H1 (cell line): ENCODE results near the gene TPD52L2. TPM values are rescaled to one million over a fixed set of nuclear protein-coding genes. Genes with fewer than 3 reads are reported as not detected.

Source experiments
- JUN ChIP-seq: IDR thresholded peaks from 2 replicates; pipeline ENCODE4 v1.6.1; 2011; ENCODE audit warnings: low read depth, mild to moderate bottlenecking, improper control_type of control experiment, low read length
- KDM4A ChIP-seq: IDR thresholded peaks from one replicate; pipeline ENCODE4 v1.7.1; 2012; ENCODE audit warnings: low read depth, mild to moderate bottlenecking, moderate library complexity, low read length, inconsistent platforms; ENCODE audit not compliant: severe bottlenecking
- RXRA ChIP-seq: IDR thresholded peaks from 2 replicates; pipeline ENCODE4 v1.6.1; 2011; ENCODE audit warnings: low read depth, mild to moderate bottlenecking, low read length, moderate library complexity; ENCODE audit not compliant: insufficient read depth
- TAF7 ChIP-seq: optimal IDR thresholded peaks from 2 replicates; pipeline ENCODE3; 2011; ENCODE audit warnings: low read depth, mild to moderate bottlenecking, inconsistent platforms, low read length, moderate library complexity, borderline replicate concordance
- polyA plus RNA-seq, 7 experiments: library from polyadenylated mRNA; depleted of rRNA in 3 of 7; stranded (reverse) in 5 of 7; unstranded in 2 of 7; fragments of >200 nt in 5 of 7; fragments of 200-250 nt in 2 of 7; gene quantifications; 1 replicate in 5 of 7; 2 replicates in 1 of 7; 4 replicates in 1 of 7; pipeline versions ENCODE4 v1.2.1 to v1.2.3, GENCODE V29; 2011 to 2013; ENCODE audit warnings: missing spikeins in 2 of 7, mixed read lengths in 2 of 7
- total RNA-seq: library from RNA; stranded (reverse); fragmentation: NEBNext Ultra II Directional; extraction: Animal tissue kit (Norgen Biotek cat#: 25700); gene quantifications from 2 replicates; pipeline ENCODE4 v1.2.1, GENCODE V29; 2021

Gene TPD52L2
- total and polyA plus RNA-seq, 2 of the 8 experiments (the other 6 are each of a cell fraction or from before 2014, with no cell fraction given): 77.1 to 80.2 TPM

DNA sequence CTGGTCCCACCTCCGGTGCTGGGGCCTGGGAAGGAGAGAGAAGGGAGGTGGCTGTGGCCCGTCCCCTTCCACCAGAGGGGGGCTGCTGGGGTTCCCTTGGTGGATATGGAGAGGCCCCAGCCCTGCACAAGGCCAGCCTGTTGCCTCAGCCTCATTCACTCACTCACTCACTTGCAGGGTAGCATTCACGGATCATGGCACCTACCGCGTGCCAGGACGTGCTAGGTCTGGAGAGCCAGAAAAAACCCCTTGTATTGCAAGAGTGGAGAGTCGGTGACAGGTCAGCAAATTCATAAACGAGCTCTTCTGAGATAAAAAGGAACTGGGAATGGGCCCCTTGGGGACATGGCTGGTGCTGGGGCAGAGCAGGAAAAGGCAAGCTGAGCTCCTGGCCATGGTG lies 27.6 kb upstream of the TPD52L2 start (continued):
- TF ChIP-seq RXRA (no peak), JUN (no peak), KDM4A (no peak), TAF7 (no peak)
